Epithelial cell of prostate (primary cell): ENCODE measurements around the gene GTPBP6.
"Not testable (repeated sequence)": the region's sequence is repeated elsewhere in the genome, so short reads cannot be mapped to it uniquely, and the experiment has no call there.

Source experiments
- DNase-seq: peaks from one replicate; pipeline ENCODE4 v3.0.0-alpha.2; 2011; ENCODE audit warnings: low read depth, low spot score
- H3K27ac ChIP-seq: fragments of 450-650 bp; 2 replicates; pipeline ENCODE4 v1.5.1; 2017; ENCODE audit warnings: mild to moderate bottlenecking

GTPBP6 gene

DNA sequence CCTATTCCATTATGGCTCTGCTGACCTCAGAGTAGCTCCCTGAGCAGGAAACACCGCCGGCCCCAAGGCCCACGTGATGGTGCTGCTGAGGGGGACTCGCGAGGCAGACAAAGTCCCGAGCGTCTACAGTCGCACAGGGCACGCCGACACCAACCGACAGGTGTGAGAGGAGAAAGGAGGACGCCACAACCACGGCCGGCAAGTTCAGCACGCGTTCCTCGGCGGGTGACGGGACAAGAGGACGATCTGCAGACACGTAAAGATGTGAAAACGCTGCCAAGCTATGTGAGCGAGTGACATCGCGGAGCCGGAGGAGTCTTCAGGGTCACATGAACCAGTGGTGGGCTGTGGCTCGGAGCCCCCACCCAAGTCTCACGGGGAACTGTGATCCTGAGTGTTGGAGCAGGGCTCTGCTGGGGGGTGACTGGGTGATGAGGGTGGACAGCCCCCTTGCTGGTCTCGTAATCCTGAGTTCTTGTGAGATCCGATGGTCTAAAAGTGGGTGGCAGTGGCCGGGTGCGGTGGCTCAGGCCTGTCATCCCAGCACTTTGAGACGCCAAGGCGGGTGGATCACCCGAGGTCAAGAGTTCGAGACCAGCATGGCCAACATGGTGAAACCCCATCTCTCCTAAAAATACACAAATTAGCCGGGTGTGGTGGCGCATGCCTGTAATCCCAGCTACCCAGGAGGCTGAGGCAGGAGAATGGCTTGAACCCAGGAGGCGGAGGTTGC is 34.2 kb upstream of the GTPBP6 start:
- no peak for DNase-seq
- H3K27ac ChIP-seq = no peak overlapping the region

DNA sequence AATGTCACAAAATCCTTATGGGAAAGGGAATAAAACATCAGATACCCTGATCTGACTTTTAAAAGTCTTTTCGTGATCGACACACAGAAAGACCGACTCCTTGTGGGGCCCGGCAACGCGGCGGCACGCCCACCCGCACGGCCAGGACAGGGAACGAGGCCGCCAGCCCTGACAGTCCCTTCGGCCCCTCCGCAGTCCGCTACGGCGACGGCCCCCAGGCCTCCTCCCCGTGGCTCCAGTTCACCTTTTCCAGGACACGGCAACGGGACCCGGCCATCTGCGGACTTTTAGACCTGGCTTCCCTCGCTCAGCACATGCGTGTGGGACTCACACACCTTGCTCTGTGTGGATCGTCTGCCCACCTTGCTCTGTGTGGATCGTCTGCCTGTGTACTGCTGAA is 33.6 kb upstream of the GTPBP6 start:
- H3K27ac ChIP-seq = no peak overlapping the region
- no peak for DNase-seq

GRCh38 chrX:351736-352135 is 33.1 kb upstream of the GTPBP6 start:
- H3K27ac ChIP-seq = no peak overlapping the region

DNA sequence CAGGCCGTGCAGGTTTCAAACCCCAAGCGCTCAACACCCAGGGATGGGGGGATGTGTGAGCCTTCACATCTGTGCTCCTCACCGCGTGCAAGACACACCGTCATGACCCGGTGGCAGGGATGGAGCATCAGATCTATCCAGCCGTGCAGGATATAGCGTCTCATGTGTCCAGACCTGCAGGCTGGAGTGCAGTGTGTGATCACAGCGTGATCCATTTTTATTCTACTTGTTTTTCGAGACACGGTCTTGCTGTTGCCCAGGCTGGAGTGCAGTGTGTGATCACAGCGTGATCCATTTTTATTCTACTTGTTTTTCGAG is 32.7 kb upstream of the GTPBP6 start:
- DNase-seq, H3K27ac ChIP-seq: not testable (repeated sequence)

More at GRCh38 chrX:351736-352135, 33.1 kb upstream of the GTPBP6 start:
- DNase-seq = no peak

DNA sequence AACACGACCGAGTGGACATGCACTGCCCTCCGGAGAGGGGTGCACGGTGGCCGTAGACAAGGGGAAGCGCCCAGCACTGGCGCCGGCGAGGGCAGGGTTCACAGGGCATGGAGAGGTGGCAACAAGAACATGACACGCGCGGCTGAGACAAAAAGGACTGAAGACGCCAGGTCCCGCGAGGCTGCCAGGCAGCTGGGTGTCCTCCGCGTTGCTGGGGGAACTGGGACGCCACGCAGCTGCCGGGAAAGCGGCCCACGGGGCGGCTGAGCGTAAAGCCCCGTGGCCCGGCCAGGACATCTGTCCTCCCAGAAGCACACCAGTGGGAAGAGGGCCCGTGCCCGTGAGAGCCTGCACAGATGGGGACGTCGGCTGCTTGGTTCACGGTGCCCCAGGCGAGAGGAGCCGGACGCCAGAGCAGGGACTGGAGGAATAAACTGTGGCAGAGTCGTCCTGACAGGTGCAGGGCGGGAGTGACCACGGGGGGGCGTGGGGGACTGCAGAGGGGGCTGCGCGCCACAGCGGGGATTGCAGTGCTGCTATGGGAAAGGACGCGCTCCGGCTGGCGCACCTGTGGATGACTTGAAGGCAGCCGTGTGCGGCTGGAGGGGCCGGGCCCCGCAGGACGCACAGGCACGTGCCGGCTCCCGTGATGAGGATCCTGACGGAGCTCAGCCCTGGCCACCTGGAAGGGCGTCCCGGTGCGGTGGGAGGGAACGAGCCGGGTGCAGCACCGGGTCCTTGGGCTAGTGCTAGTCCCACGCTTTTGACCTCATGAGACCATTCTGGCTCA is 32.1 kb upstream of the GTPBP6 start:
- DNase-seq = no peak
- no peak overlapping the region for H3K27ac ChIP-seq

DNA sequence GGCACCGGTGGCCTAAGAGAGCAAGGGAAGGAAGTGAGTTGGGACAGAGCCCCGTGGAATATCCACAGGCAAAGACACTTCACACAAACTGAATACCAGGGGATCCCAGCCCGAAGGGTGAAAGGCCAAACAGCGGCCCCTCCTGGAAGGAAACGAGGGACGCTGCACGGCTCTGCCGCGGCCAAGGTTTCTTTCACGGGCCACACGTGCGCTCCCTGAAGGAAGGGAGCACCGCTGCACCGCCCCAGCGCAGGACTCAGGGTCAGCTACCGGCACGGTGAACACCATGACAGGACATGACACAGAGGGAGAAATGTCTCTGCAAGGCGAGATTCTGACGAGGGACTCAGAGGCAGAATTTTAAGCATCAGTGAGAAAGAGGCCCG is 31.5 kb upstream of the GTPBP6 start:
- no peak for DNase-seq
- H3K27ac ChIP-seq = no peak overlapping the region

DNA sequence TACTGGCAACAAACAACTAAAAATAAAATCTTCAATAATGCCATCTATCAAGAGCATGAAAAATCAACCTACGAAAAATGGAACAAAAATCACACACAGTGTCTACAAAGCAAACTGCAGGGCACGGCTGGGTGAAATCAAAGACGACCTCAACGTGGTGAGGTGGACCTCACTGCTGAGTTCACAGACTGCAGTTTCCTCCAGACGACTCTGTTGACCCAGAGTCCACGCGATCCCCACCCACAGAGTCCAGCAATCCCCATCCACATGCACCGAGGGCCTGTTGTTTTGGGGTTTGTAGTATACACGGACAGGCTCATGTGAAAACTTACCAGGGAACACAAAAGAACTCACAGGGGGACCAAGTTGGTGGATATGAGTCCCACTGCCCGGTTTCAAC is 31.1 kb upstream of the GTPBP6 start:
- H3K27ac ChIP-seq = no peak overlapping the region
- no peak for DNase-seq

- DNase-seq = no peak
- no peak overlapping the region for H3K27ac ChIP-seq
Observed at GRCh38 chrX:349196-349595, 30.6 kb upstream of the GTPBP6 start.

- H3K27ac ChIP-seq = no peak overlapping the region
- DNase-seq = no peak
Observed at GRCh38 chrX:348461-349117, 30.0 kb upstream of the GTPBP6 start.

DNA sequence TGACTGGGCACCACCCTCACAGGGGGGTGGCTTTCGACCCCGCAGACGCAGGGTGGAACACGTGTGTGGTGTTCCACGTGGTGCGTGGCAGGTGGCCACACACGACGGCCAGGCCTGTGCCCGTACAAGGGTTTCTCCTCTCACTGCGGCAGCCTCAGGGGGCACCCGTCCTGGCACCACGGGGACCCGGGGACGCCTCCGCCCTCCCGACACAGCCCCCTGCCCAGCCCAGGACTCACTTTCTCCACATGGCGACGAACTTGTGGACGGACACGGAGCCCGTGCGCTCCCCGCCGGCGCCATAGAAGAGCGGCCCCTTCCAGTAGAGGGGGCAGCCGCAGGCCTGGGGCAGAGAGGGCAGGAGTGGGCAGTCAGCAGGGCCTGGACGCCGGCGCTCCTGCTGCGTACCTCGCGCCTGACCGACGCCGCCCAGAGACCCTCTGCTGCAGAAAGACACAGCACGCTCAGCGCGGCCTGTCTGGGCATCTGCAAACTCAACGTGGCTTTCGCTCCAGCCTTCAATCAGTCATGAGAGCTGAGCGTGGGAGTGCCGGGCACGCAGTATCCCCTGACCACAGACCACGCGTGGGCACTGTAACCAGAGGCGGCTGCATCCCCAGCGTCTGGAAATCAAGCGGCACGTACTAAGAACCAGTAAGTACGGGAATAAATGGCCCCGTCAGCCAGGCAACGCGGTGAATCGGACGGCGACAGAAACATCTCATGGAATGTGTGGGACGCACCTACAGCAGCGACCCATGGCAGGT is 28.9 kb upstream of the GTPBP6 start:
- no peak for DNase-seq
- H3K27ac ChIP-seq = no peak overlapping the region

GRCh38 chrX:346034-346813 is 27.6 kb upstream of the GTPBP6 start:
- H3K27ac ChIP-seq = no peak overlapping the region
- no peak for DNase-seq

DNA sequence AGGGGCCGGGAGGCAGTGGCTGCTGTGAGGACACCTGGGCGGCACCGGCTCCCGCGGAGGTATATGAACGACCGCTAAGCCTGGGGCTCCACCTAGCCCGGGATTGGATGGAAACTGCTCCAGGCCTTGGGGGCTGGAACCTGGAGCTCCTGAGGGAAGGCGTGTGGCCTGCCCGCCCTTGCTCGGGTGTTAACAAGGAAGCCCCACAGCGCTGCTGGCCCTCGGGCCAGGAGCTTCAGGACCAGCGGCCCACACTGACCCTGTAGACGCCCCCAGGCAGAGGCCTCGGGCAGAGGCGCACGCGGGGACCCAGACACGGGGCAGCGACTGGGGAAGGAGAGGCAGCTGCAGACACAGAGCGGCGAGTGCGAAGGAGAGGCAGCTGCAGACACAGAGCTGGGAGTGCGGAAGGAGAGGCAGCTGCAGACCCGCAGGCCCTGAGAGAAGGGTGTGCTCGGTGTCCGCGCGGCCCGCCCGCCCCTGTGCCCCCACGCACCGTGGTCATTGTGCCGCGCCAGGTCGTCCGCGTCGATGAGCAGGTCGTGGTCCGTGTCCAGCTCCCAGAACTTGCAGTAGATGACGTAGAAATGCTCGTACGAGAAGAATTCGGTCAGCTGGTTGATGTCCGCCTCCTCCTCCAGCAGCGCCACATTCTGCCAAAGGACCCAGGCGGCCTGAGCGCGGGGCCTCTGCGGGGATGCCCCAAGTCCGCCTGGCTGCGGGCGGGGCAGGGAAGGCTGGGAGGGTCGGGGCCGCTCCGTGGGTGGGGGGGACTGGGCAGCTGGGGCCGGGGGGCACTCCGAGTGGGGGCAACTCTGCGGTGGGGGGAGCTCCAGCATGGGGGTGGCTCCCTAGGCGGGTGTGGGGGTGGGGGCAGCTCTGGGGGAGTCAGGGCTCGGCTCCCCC is 26.7 kb upstream of the GTPBP6 start:
- no peak overlapping the region for H3K27ac ChIP-seq
- no peak for DNase-seq

- DNase-seq = no peak
- H3K27ac ChIP-seq = no peak overlapping the region
Observed at GRCh38 chrX:344371-344901, 25.8 kb upstream of the GTPBP6 start.

GRCh38 chrX:341541-342101 is 23.0 kb upstream of the GTPBP6 start:
- DNase-seq = no peak
- H3K27ac ChIP-seq = no peak overlapping the region

GRCh38 chrX:340641-341423 is 22.2 kb upstream of the GTPBP6 start:
- DNase-seq = no peak
- H3K27ac ChIP-seq = no peak overlapping the region

- no peak for DNase-seq
Observed at GRCh38 chrX:340121-340520, 21.5 kb upstream of the GTPBP6 start.

DNA sequence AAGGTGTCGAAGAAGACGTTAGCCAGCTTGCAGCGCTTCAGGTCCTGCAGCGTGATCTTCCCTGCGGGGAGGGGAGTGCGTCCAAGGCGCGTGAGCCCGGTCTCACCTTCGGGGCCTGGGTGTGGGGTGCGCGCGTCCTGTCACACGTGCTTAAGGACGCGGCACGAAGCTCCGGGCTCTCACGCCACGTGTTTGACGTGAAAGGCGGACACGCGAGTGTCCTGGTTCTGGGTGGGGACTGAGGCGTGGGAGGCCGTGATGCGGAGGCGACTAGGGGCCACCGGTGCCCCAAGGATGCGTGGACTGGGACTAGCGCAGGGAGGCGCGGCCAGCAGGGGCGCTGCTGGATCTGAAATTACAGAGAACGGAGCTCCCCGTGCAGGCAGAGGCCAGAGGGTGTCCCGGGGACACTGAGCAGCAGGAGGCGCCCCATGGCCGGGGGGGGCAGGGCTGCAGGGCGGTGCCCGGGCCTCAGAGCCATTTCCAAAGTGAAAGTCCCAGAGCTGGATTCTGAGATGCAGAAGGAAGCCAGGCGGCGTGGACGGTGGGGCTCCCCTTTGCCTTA is 20.3 kb upstream of the GTPBP6 start:
- no peak overlapping the region for H3K27ac ChIP-seq
- DNase-seq = no peak

More at GRCh38 chrX:340121-340520, 21.5 kb upstream of the GTPBP6 start:
- no peak overlapping the region for H3K27ac ChIP-seq
